ENCODE results near the gene PSORS1C1.

Gene PSORS1C1

GRCh38 chr6:31092238-31092637 is 22.4 kb upstream of the PSORS1C1 start:
- no peak for DNase-seq (ENCODE audit: low read depth in 1 of 2, low spot score in 1 of 2)
- H3K4me3 ChIP-seq (replicated peaks; ENCODE audit: insufficient read depth, low read length) = no peak overlapping the region
- TF ChIP-seq, protein P1, sequence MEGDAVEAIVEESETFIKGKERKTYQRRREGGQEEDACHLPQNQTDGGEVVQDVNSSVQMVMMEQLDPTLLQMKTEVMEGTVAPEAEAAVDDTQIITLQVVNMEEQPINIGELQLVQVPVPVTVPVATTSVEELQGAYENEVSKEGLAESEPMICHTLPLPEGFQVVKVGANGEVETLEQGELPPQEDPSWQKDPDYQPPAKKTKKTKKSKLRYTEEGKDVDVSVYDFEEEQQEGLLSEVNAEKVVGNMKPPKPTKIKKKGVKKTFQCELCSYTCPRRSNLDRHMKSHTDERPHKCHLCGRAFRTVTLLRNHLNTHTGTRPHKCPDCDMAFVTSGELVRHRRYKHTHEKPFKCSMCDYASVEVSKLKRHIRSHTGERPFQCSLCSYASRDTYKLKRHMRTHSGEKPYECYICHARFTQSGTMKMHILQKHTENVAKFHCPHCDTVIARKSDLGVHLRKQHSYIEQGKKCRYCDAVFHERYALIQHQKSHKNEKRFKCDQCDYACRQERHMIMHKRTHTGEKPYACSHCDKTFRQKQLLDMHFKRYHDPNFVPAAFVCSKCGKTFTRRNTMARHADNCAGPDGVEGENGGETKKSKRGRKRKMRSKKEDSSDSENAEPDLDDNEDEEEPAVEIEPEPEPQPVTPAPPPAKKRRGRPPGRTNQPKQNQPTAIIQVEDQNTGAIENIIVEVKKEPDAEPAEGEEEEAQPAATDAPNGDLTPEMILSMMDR (IDR thresholded peaks at IDR 0.05; ENCODE audit: insufficient read depth, low read length) = no peak
- TF ChIP-seq SPI1 (IDR thresholded peaks at IDR 0.05; ENCODE audit: borderline replicate concordance, low read depth) (no peak), GABPA (IDR thresholded peaks at IDR 0.05; ENCODE audit: low read depth) (no peak), POLR2AphosphoS5 (IDR thresholded peaks at IDR 0.05; ENCODE audit: low read depth) (no peak)
- TF ChIP-seq, protein P2, sequence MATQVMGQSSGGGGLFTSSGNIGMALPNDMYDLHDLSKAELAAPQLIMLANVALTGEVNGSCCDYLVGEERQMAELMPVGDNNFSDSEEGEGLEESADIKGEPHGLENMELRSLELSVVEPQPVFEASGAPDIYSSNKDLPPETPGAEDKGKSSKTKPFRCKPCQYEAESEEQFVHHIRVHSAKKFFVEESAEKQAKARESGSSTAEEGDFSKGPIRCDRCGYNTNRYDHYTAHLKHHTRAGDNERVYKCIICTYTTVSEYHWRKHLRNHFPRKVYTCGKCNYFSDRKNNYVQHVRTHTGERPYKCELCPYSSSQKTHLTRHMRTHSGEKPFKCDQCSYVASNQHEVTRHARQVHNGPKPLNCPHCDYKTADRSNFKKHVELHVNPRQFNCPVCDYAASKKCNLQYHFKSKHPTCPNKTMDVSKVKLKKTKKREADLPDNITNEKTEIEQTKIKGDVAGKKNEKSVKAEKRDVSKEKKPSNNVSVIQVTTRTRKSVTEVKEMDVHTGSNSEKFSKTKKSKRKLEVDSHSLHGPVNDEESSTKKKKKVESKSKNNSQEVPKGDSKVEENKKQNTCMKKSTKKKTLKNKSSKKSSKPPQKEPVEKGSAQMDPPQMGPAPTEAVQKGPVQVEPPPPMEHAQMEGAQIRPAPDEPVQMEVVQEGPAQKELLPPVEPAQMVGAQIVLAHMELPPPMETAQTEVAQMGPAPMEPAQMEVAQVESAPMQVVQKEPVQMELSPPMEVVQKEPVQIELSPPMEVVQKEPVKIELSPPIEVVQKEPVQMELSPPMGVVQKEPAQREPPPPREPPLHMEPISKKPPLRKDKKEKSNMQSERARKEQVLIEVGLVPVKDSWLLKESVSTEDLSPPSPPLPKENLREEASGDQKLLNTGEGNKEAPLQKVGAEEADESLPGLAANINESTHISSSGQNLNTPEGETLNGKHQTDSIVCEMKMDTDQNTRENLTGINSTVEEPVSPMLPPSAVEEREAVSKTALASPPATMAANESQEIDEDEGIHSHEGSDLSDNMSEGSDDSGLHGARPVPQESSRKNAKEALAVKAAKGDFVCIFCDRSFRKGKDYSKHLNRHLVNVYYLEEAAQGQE (IDR thresholded peaks at IDR 0.05; ENCODE audit: insufficient replicate concordance, low read depth) = no peak
- no peaks in the 10 kb centered on the region for H3K27me3 ChIP-seq (ENCODE audit: insufficient read depth, poor library complexity, severe bottlenecking)
- no peak overlapping the region for H3K27ac ChIP-seq (replicated peaks)

- H3K4me3 ChIP-seq (replicated peaks; ENCODE audit: insufficient read depth, low read length) = no peak overlapping the region
- no peak for DNase-seq (ENCODE audit: low read depth in 1 of 2, low spot score in 1 of 2)
- TF ChIP-seq GABPA (IDR thresholded peaks at IDR 0.05; ENCODE audit: low read depth) (no peak), POLR2AphosphoS5 (IDR thresholded peaks at IDR 0.05; ENCODE audit: low read depth) (no peak), SPI1 (IDR thresholded peaks at IDR 0.05; ENCODE audit: borderline replicate concordance, low read depth) (no peak)
- TF ChIP-seq, protein P1 (IDR thresholded peaks at IDR 0.05; ENCODE audit: insufficient read depth, low read length) = no peak
- TF ChIP-seq, protein P2 (IDR thresholded peaks at IDR 0.05; ENCODE audit: insufficient replicate concordance, low read depth) = no peak
- H3K27me3 ChIP-seq (ENCODE audit: insufficient read depth, poor library complexity, severe bottlenecking) = no peaks in the 10 kb centered on the region
- no peak overlapping the region for H3K27ac ChIP-seq (replicated peaks)
Measured at GRCh38 chr6:31092769-31093505, 21.7 kb upstream of the PSORS1C1 start.

- Histone ChIP-seq H3K27me3 (ENCODE audit: insufficient read depth, poor library complexity, severe bottlenecking) (no peaks in the 10 kb centered on the region), H3K27ac (replicated peaks) (no peak overlapping the region), H3K4me3 (replicated peaks; ENCODE audit: insufficient read depth, low read length) (no peak overlapping the region)
- peak in 1 of 2 experiments; percentile 16 for DNase-seq (ENCODE audit: low read depth in 1 of 2, low spot score in 1 of 2)
- TF ChIP-seq SPI1 (IDR thresholded peaks at IDR 0.05; ENCODE audit: borderline replicate concordance, low read depth) (no peak), POLR2AphosphoS5 (IDR thresholded peaks at IDR 0.05; ENCODE audit: low read depth) (no peak), GABPA (IDR thresholded peaks at IDR 0.05; ENCODE audit: low read depth) (no peak)
- TF ChIP-seq, protein P1 (IDR thresholded peaks at IDR 0.05; ENCODE audit: insufficient read depth, low read length) = no peak
- TF ChIP-seq, protein P2 (IDR thresholded peaks at IDR 0.05; ENCODE audit: insufficient replicate concordance, low read depth) = no peak
Measured at GRCh38 chr6:31094389-31094881, 20.2 kb upstream of the PSORS1C1 start.

Data from HL-60 (cell line).